Stimulated activated CD8-positive, alpha-beta memory T cell treated with anti-CD3 and anti-CD28 coated beads, Interleukin-7, amount 100 ng/mL, for 4 hours (primary cell): ENCODE data around the gene ACTG1.
"Not testable (repeated sequence)": the region's sequence is repeated elsewhere in the genome, so short reads cannot be mapped to it uniquely, and the experiment has no call there.

Experiments
- DNase-seq, 2 donors: peaks; one replicate each; pipeline ENCODE4 v3.0.0-alpha.2; 2020; ENCODE audit warnings: low read depth in 2 of 2

ACTG1 gene

GRCh38 chr17:81533339-81534141, 20.9 kb upstream of the ACTG1 start:
- no peak for DNase-seq

- DNase-seq: no peak
Measured at GRCh38 chr17:81532490-81533287, 20.1 kb upstream of the ACTG1 start.

GRCh38 chr17:81531998-81532404, 19.4 kb upstream of the ACTG1 start:
- DNase-seq: not testable (repeated sequence)

- DNase-seq: not testable (repeated sequence)
Measured at GRCh38 chr17:81531013-81531412, 18.4 kb upstream of the ACTG1 start.

GRCh38 chr17:81529437-81529803, 16.8 kb upstream of the ACTG1 start:
- DNase-seq: no peak

- DNase-seq: no peak
Measured at GRCh38 chr17:81528651-81529436, 16.2 kb upstream of the ACTG1 start.

- DNase-seq: no peak
Measured at GRCh38 chr17:81528384-81528650, 15.7 kb upstream of the ACTG1 start.

GRCh38 chr17:81527591-81528383, 15.2 kb upstream of the ACTG1 start, which contains the start of gene FSCN2:
Gene FSCN2 (plus strand): TSS chr17:81528377. CDS start chr17:81528532, 155 bp downstream.
- no peak for DNase-seq

- no peak for DNase-seq
Measured at GRCh38 chr17:81526662-81527571, 14.3 kb upstream of the ACTG1 start.

GRCh38 chr17:81524865-81525159, 12.2 kb upstream of the ACTG1 start:
- no peak for DNase-seq

GRCh38 chr17:81524039-81524864, 11.7 kb upstream of the ACTG1 start:
- no peak for DNase-seq

GRCh38 chr17:81523402-81524038, 10.9 kb upstream of the ACTG1 start:
- DNase-seq: no peak

GRCh38 chr17:81522491-81523401, 10.1 kb upstream of the ACTG1 start:
- DNase-seq: no peak

GRCh38 chr17:81520021-81520901, 7.7 kb upstream of the ACTG1 start:
- no peak for DNase-seq

GRCh38 chr17:81519284-81520020, 6.9 kb upstream of the ACTG1 start:
- peak in 1 of 2 donors; percentile 69 for DNase-seq

- DNase-seq: peak in 1 of 2 donors; percentile 28
Measured at GRCh38 chr17:81518785-81519283, 6.2 kb upstream of the ACTG1 start.
